GM23338 (cell line): ENCODE measurements around the gene TPP1. TPM values are rescaled to one million over a fixed set of nuclear protein-coding genes. Genes with fewer than 3 reads are reported as not detected.

Experiments used
- ATAC-seq: fragments of 200-7000 bp; cut with Tn5 transposase; 3 replicates; pipeline ENCODE4 v1.9.1; 2020
- DNase-seq: peaks from one replicate; pipeline ENCODE4 v3.0.0-alpha.2; 2015; ENCODE audit warnings: low spot score
- H2AFZ ChIP-seq: fragments of 200-600 bp; sonication (generic); 2 replicates; pipeline ENCODE4 v1.8.0; 2016; ENCODE audit warnings: antibody characterized with exemption, mild to moderate bottlenecking, moderate library complexity
- H3F3A ChIP-seq: fragments of 200-600 bp; sonication (generic); replicated peaks from 2 replicates; pipeline ENCODE4 v1.8.0; 2017; ENCODE audit warnings: antibody characterized with exemption, mixed run types, low read depth
- H3K27ac ChIP-seq: fragments of 200-600 bp; sonication (generic); 2 replicates; pipeline ENCODE4 v1.6.1; 2016; ENCODE audit warnings: low read depth
- H3K27me3 ChIP-seq: fragments of 200-600 bp; sonication (generic); 2 replicates; pipeline ENCODE4 v1.8.0; 2016; ENCODE audit warnings: mild to moderate bottlenecking, mixed run types, moderate library complexity; ENCODE audit not compliant: insufficient read depth
- H3K36me3 ChIP-seq: fragments of 200-600 bp; sonication (generic); 2 replicates; pipeline ENCODE4 v1.8.0; 2016; ENCODE audit warnings: mild to moderate bottlenecking; ENCODE audit not compliant: insufficient read depth
- H3K4me1 ChIP-seq: fragments of 200-600 bp; sonication (generic); 2 replicates; pipeline ENCODE4 v1.8.0; 2016; ENCODE audit warnings: mild to moderate bottlenecking, moderate library complexity; ENCODE audit not compliant: insufficient read depth
- H3K4me2 ChIP-seq: fragments of 200-600 bp; sonication (generic); 2 replicates; pipeline ENCODE4 v1.7.1; 2017; ENCODE audit warnings: mixed run types
- H3K4me3 ChIP-seq: fragments of 200-600 bp; sonication (generic); 2 replicates; pipeline ENCODE4 v1.6.1; 2016; ENCODE audit warnings: mixed run types
- H3K79me2 ChIP-seq: fragments of 200-600 bp; sonication (generic); replicated peaks from 2 replicates; pipeline ENCODE4 v1.8.0; 2017; ENCODE audit warnings: mild to moderate bottlenecking; ENCODE audit not compliant: insufficient read depth
- H3K9me2 ChIP-seq: fragments of 200-600 bp; sonication (generic); 2 replicates; pipeline ENCODE4 v1.8.0; 2017; ENCODE audit not compliant: insufficient read depth
- H4K20me1 ChIP-seq: fragments of 200-600 bp; sonication (generic); replicated peaks from 2 replicates; pipeline ENCODE4 v1.8.0; 2017; ENCODE audit warnings: mild to moderate bottlenecking; ENCODE audit not compliant: insufficient read depth
- H3K27ac Mint-ChIP-seq: 2 replicates; pipeline ENCODE4 v1.8.0; 2020; ENCODE audit warnings: inconsistent platforms, mild to moderate bottlenecking, moderate library complexity, mixed read lengths
- H3K27me3 Mint-ChIP-seq: 3 replicates; pipeline ENCODE4 v1.8.0; 2022; ENCODE audit warnings: low read depth, mild to moderate bottlenecking, moderate library complexity, mixed read lengths, inconsistent platforms; ENCODE audit not compliant: insufficient read depth, poor library complexity
- H3K36me3 Mint-ChIP-seq: 3 replicates; pipeline ENCODE4 v1.8.0; 2021; ENCODE audit warnings: low read depth, mild to moderate bottlenecking, inconsistent platforms, moderate library complexity, mixed read lengths
- H3K4me1 Mint-ChIP-seq: 3 replicates; pipeline ENCODE4 v1.8.0; 2020; ENCODE audit warnings: mild to moderate bottlenecking, inconsistent platforms, mixed read lengths
- H3K4me3 Mint-ChIP-seq: 3 replicates; pipeline ENCODE4 v1.8.0; 2021; ENCODE audit warnings: moderate library complexity, mild to moderate bottlenecking, inconsistent platforms, mixed read lengths
- H3K9me3 Mint-ChIP-seq: 3 replicates; pipeline ENCODE4 v1.8.0; 2020; ENCODE audit warnings: moderate library complexity, mild to moderate bottlenecking, inconsistent platforms, mixed read lengths
- CTCF ChIP-seq, 2 experiments: fragments of 200-600 bp in 1 of 2; sonication (generic) in 1 of 2; conservative IDR thresholded peaks; 2 replicates each; pipeline versions ENCODE4 v1.5.1 to v1.6.1; 2016 to 2017; ENCODE audit warnings: antibody characterized with exemption in 2 of 2, low read depth in 2 of 2, mild to moderate bottlenecking in 2 of 2, moderate library complexity in 1 of 2
- JUNB ChIP-seq: IDR thresholded peaks from one replicate; pipeline ENCODE4 v1.6.1; 2016; ENCODE audit warnings: antibody characterized with exemption; ENCODE audit not compliant: unreplicated experiment
- STAT1 ChIP-seq: IDR thresholded peaks from one replicate; pipeline ENCODE4 v1.6.1; 2016; ENCODE audit warnings: antibody characterized with exemption; ENCODE audit not compliant: unreplicated experiment
- ZNF462 ChIP-seq: fragments of 250-450 bp; sonication (Bioruptor Pico); IDR thresholded peaks from 2 replicates; pipeline ENCODE4 v1.5.0; 2020; ENCODE audit warnings: mild to moderate bottlenecking, moderate library complexity
- polyA plus RNA-seq: library from polyadenylated mRNA; unstranded; fragments of >200 nt; fragmentation: Nextera tagmentation; extraction: Ambion mirVana; gene quantifications from 2 replicates; pipeline ENCODE4 v1.2.1, GENCODE V29; 2016
- total RNA-seq: library from RNA; depleted of rRNA; stranded (reverse); fragments of >200 nt; shearing (Covaris generic); gene quantifications from 2 replicates; pipeline ENCODE4 v1.2.3, GENCODE V29; 2014
- TF ChIP-seq, protein P1 (sequence below): IDR thresholded peaks from 2 replicates; pipeline ENCODE4 v1.6.1; 2016; ENCODE audit warnings: antibody characterized with exemption

The TPP1 gene
- total and polyA plus RNA-seq, 2 experiments from 2014 or later = 21.7 to 49.7 TPM

DNA sequence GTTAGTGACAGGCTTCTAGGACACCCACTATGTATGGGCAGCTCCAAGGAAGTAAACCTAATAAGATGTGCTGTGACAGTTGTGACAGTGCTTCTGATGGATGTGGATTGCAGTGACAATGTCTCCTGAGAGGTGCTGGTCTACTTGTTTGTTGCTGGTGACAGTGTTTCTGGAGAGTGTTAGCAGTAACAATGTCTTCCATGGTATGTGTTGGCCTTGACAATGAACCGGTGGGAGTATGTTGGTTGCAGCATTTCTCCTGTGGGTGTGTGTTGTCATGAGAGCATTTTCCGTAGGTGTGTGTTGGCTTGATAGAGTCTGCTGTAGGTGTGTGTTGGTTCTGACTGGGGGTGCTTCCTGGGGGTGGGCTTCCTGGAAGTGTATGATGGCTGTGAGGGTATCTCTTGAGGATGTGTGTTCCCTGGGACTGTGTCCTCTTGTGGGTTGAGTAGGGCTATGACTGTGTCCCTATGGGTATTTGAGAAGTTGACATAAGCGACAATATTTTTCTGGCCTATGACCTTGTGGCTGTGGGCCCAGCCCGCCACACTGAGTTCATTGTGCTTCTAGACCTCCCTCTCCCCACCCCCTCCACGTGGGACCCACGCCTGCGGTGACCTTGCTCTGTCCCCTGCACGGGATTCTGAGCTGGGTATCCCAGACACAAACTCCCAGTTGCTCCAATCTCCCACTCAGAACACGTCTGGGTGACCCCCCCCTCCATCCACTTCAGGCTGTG lies 35.2 kb upstream of the TPP1 start:
- no peak for DNase-seq
- Histone ChIP-seq H3K36me3 (no peaks in the 10 kb centered on the region), H3K27me3 (peaks cover 73% of the 10 kb centered on the region), H4K20me1 (no peaks in the 10 kb centered on the region; the same call in 1 of the 2 replicates), H3K4me3 (peak overlapping the region; percentile 57), H3K27ac (no peak overlapping the region), H3K4me2 (peak overlapping the region; percentile 75), H3K79me2 (no peaks in the 10 kb centered on the region), H3K9me2 (no peaks in the 10 kb centered on the region), H3K4me1 (peaks cover 8% of the 10 kb centered on the region), H3F3A (peaks cover 10% of the 10 kb centered on the region; the same call in 1 of the 2 replicates), H2AFZ (peak overlapping the region; percentile 88; the same call in 1 of the 2 replicates)
- H3K27ac Mint-ChIP-seq = no peak overlapping the region
- peaks cover 10% of the 10 kb centered on the region for H3K4me1 Mint-ChIP-seq
- no peak overlapping the region for H3K4me3 Mint-ChIP-seq
- ATAC-seq = no peak
- TF ChIP-seq JUNB (no peak), CTCF (conservative IDR thresholded peaks at IDR 0.05; ENCODE audit: low read depth in 2 of 2) (no peak), ZNF462 (CRISPR knock-in tag) (no peak), STAT1 (no peak)
- TF ChIP-seq, protein P1, sequence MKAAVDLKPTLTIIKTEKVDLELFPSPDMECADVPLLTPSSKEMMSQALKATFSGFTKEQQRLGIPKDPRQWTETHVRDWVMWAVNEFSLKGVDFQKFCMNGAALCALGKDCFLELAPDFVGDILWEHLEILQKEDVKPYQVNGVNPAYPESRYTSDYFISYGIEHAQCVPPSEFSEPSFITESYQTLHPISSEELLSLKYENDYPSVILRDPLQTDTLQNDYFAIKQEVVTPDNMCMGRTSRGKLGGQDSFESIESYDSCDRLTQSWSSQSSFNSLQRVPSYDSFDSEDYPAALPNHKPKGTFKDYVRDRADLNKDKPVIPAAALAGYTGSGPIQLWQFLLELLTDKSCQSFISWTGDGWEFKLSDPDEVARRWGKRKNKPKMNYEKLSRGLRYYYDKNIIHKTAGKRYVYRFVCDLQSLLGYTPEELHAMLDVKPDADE = no peak
- H3K27me3 Mint-ChIP-seq = peaks cover 16% of the 10 kb centered on the region
- no peaks in the 10 kb centered on the region for H3K9me3 Mint-ChIP-seq
- H3K36me3 Mint-ChIP-seq = no peaks in the 10 kb centered on the region
